ENCODE data around the gene LSAMP. TPM values are rescaled to one million over a fixed set of nuclear protein-coding genes. Genes with fewer than 3 reads are reported as not detected.

Gene LSAMP
- total and polyA plus RNA-seq, 2 of the 8 experiments (the other 6 are each of a cell fraction or from before 2014, with no cell fraction given) = 1.8 to 5.7 TPM

DNA sequence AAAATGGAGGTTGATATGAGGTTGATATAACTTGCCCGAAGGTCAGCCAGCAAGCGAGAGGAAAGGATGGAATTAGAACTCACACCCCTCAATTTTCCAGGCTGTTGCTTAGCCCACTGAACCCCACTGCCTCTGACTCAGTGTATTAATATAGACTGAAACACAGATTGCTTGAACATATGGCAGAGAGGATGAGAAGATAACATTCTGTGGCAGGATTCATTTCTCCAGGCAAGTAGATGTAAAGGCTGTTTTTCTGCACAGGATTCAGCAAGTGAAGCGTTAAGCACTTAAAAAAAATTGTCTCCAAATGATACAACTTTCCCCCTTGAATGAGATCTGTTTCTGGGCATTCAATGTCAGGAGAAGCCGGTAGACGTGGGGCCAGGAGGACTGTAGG is 486.8 kb downstream of the LSAMP start:
- H3K4ac ChIP-seq (replicated peaks; ENCODE audit: insufficient read length, low read depth, low read length) = no peak overlapping the region
- 86% methylated on average over 5 of the region's 5 CpGs; no CpG with 5 or more reads in 1 of the 2 experiments for WGBS, 2 experiments (ENCODE audit: extremely low coverage in 1 of 2, insufficient coverage in 1 of 2, insufficient read length in 1 of 2, insufficient replicate concordance in 2 of 2, low coverage in 1 of 2, low lambda C conversion rate in 2 of 2, missing lambda C conversion rate in 1 of 2)
- no peak overlapping the region for H3K4me3 ChIP-seq (ENCODE audit: extremely low read depth in 1 of 4, insufficient read depth in 2 of 4, low read depth in 3 of 4, low read length in 4 of 4)
- no peak overlapping the region for H3K14ac ChIP-seq (ENCODE audit: insufficient read length)
- H3K56ac ChIP-seq (replicated peaks; ENCODE audit: insufficient read length, low read depth, low read length) = no peak overlapping the region
- no peak overlapping the region for H2BK120ac ChIP-seq (replicated peaks; ENCODE audit: low read depth, low read length)
- no peak overlapping the region for H3K9ac ChIP-seq (replicated peaks in 1 of 4; ENCODE audit: extremely low read depth in 1 of 4, low read depth in 3 of 4, low read length in 3 of 4)
- H4K91ac ChIP-seq (replicated peaks; ENCODE audit: insufficient read length, low read length) = no peak overlapping the region
- no peak overlapping the region for H4K5ac ChIP-seq (ENCODE audit: insufficient read length, low read depth, low read length)
- no peak overlapping the region for H2BK20ac ChIP-seq (ENCODE audit: low read length)
- H3K23ac ChIP-seq (ENCODE audit: insufficient read length) = no peak overlapping the region
- POLR2A ChIA-PET (ENCODE audit: partially characterized antibody) = no interaction called here
- FAIRE-seq (no peak), DNase-seq (ENCODE audit: low read depth in 1 of 2, low spot score in 2 of 2) (no peak)
- no peaks in the 10 kb centered on the region for H3K23me2 ChIP-seq (ENCODE audit: low read depth, low read length)
- CTCF ChIA-PET (ENCODE audit: partially characterized antibody) = interaction anchor here (0.6 to 3.9 kb wide), 2 partner anchors 26 to 28 kb away, joined by 3 to 17 read pairs; no protein-coding TSS in a partner anchor
- no peak overlapping the region for H3K4me2 ChIP-seq (ENCODE audit: insufficient read depth in 1 of 2, low read depth in 2 of 2, low read length in 2 of 2)
- no peaks in the 10 kb centered on the region for H3K36me3 ChIP-seq (ENCODE audit: control insufficient read depth in 2 of 4, insufficient read depth in 4 of 4, low read length in 3 of 4)
- no peaks in the 10 kb centered on the region for H3K79me2 ChIP-seq (ENCODE audit: control insufficient read depth in 1 of 2, insufficient read depth in 2 of 2, low read length in 2 of 2)
- no peaks in the 10 kb centered on the region for H3K79me1 ChIP-seq (ENCODE audit: low read depth, low read length)
- H3K18ac ChIP-seq (ENCODE audit: extremely low read depth, low read length) = no peak overlapping the region
- no peaks in the 10 kb centered on the region for H3K27me3 ChIP-seq (replicated peaks in 1 of 4; ENCODE audit: control insufficient read depth in 3 of 4, extremely low read depth in 1 of 4, insufficient read depth in 3 of 4, low read length in 3 of 4)
- H2BK5ac ChIP-seq (ENCODE audit: low read depth, low read length) = no peak overlapping the region
- no peaks in the 10 kb centered on the region for H4K20me1 ChIP-seq (replicated peaks in 1 of 2; ENCODE audit: control insufficient read depth in 1 of 2, insufficient read depth in 2 of 2, low read length in 2 of 2)
- no peak overlapping the region for H3K27ac ChIP-seq (ENCODE audit: low read depth, low read length)
- H2AFZ ChIP-seq (ENCODE audit: low read length) = no peak overlapping the region
- no peaks in the 10 kb centered on the region for H3K9me3 ChIP-seq (ENCODE audit: insufficient read depth in 2 of 2, low read depth in 1 of 2, low read length in 1 of 2)
- H4K8ac ChIP-seq (ENCODE audit: extremely low read depth, insufficient read depth, low read length) = no peak overlapping the region
- no peak overlapping the region for H2BK15ac ChIP-seq (ENCODE audit: low read length)
- no peak overlapping the region for H2AK5ac ChIP-seq (ENCODE audit: low read depth, low read length)
- H3K4me1 ChIP-seq (replicated peaks in 1 of 4; ENCODE audit: control insufficient read depth in 3 of 4, insufficient read depth in 4 of 4, low read length in 3 of 4) = no peaks in the 10 kb centered on the region
- no peak overlapping the region for H2BK12ac ChIP-seq (ENCODE audit: low read depth, low read length)
- TF ChIP-seq JUN (IDR thresholded peaks at IDR 0.05; ENCODE audit: low read depth, low read length) (no peak), POLR2AphosphoS5 (IDR thresholded peaks at IDR 0.05; ENCODE audit: low read depth, low read length) (no peak), RNF2 (IDR thresholded peaks at IDR 0.05; ENCODE audit: borderline replicate concordance, low read depth, low read length, missing control alignments, poor library complexity, severe bottlenecking) (no peak), SRF (IDR thresholded peaks at IDR 0.05; ENCODE audit: low read depth, low read length) (no peak)
- TF ChIP-seq, protein P1, sequence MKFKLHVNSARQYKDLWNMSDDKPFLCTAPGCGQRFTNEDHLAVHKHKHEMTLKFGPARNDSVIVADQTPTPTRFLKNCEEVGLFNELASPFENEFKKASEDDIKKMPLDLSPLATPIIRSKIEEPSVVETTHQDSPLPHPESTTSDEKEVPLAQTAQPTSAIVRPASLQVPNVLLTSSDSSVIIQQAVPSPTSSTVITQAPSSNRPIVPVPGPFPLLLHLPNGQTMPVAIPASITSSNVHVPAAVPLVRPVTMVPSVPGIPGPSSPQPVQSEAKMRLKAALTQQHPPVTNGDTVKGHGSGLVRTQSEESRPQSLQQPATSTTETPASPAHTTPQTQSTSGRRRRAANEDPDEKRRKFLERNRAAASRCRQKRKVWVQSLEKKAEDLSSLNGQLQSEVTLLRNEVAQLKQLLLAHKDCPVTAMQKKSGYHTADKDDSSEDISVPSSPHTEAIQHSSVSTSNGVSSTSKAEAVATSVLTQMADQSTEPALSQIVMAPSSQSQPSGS (IDR thresholded peaks at IDR 0.05; ENCODE audit: low read length) = no peak

Measured in H1 (cell line).